Measurements from ENCODE around the gene ATP6V1G2.

Gene ATP6V1G2

DNA sequence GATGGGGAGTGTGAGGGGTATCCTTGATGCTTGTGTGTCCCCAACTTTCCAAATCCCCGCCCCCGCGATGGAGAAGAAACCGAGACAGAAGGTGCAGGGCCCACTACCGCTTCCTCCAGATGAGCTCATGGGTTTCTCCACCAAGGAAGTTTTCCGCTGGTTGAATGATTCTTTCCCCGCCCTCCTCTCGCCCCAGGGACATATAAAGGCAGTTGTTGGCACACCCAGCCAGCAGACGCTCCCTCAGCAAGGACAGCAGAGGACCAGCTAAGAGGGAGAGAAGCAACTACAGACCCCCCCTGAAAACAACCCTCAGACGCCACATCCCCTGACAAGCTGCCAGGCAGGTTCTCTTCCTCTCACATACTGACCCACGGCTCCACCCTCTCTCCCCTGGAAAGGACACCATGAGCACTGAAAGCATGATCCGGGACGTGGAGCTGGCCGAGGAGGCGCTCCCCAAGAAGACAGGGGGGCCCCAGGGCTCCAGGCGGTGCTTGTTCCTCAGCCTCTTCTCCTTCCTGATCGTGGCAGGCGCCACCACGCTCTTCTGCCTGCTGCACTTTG lies 29.0 kb upstream of the ATP6V1G2 start, which contains the start of gene TNF:
Gene TNF, plus strand, starts transcription at position 231 of the 567 bp plus-strand sequence. Its CDS starts 177 bp downstream, at position 408.
- peak; percentile 92 for DNase-seq

DNA sequence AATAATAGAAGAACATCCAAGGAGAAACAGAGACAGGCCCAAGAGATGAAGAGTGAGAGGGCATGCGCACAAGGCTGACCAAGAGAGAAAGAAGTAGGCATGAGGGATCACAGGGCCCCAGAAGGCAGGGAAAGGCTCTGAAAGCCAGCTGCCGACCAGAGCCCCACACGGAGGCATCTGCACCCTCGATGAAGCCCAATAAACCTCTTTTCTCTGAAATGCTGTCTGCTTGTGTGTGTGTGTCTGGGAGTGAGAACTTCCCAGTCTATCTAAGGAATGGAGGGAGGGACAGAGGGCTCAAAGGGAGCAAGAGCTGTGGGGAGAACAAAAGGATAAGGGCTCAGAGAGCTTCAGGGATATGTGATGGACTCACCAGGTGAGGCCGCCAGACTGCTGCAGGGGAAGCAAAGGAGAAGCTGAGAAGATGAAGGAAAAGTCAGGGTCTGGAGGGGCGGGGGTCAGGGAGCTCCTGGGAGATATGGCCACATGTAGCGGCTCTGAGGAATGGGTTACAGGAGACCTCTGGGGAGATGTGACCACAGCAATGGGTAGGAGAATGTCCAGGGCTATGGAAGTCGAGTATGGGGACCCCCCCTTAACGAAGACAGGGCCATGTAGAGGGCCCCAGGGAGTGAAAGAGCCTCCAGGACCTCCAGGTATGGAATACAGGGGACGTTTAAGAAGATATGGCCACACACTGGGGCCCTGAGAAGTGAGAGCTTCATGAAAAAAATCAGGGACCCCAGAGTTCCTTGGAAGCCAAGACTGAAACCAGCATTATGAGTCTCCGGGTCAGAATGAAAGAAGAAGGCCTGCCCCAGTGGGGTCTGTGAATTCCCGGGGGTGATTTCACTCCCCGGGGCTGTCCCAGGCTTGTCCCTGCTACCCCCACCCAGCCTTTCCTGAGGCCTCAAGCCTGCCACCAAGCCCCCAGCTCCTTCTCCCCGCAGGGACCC lies 28.0 kb upstream of the ATP6V1G2 start:
- peak; percentile 76 for DNase-seq

DNA sequence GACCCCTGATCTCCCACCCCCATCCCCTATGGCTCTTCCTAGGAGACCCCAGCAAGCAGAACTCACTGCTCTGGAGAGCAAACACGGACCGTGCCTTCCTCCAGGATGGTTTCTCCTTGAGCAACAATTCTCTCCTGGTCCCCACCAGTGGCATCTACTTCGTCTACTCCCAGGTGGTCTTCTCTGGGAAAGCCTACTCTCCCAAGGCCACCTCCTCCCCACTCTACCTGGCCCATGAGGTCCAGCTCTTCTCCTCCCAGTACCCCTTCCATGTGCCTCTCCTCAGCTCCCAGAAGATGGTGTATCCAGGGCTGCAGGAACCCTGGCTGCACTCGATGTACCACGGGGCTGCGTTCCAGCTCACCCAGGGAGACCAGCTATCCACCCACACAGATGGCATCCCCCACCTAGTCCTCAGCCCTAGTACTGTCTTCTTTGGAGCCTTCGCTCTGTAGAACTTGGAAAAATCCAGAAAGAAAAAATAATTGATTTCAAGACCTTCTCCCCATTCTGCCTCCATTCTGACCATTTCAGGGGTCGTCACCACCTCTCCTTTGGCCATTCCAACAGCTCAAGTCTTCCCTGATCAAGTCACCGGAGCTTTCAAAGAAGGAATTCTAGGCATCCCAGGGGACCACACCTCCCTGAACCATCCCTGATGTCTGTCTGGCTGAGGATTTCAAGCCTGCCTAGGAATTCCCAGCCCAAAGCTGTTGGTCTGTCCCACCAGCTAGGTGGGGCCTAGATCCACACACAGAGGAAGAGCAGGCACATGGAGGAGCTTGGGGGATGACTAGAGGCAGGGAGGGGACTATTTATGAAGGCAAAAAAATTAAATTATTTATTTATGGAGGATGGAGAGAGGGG lies 27.1 kb upstream of the ATP6V1G2 start:
- peak; percentile 32 for DNase-seq

DNA sequence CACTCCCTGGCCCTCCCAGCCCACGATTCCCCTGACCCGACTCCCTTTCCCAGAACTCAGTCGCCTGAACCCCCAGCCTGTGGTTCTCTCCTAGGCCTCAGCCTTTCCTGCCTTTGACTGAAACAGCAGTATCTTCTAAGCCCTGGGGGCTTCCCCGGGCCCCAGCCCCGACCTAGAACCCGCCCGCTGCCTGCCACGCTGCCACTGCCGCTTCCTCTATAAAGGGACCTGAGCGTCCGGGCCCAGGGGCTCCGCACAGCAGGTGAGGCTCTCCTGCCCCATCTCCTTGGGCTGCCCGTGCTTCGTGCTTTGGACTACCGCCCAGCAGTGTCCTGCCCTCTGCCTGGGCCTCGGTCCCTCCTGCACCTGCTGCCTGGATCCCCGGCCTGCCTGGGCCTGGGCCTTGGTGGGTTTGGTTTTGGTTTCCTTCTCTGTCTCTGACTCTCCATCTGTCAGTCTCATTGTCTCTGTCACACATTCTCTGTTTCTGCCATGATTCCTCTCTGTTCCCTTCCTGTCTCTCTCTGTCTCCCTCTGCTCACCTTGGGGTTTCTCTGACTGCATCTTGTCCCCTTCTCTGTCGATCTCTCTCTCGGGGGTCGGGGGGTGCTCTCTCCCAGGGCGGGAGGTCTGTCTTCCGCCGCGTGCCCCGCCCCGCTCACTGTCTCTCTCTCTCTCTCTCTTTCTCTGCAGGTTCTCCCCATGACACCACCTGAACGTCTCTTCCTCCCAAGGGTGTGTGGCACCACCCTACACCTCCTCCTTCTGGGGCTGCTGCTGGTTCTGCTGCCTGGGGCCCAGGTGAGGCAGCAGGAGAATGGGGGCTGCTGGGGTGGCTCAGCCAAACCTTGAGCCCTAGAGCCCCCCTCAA lies 25.9 kb upstream of the ATP6V1G2 start, which contains the start of gene LTA:
Gene LTA, plus strand, starts transcription at position 249 of the 871 bp plus-strand sequence. Its CDS starts 454 bp downstream, at position 703.
- peak; percentile 89 for DNase-seq

DNA sequence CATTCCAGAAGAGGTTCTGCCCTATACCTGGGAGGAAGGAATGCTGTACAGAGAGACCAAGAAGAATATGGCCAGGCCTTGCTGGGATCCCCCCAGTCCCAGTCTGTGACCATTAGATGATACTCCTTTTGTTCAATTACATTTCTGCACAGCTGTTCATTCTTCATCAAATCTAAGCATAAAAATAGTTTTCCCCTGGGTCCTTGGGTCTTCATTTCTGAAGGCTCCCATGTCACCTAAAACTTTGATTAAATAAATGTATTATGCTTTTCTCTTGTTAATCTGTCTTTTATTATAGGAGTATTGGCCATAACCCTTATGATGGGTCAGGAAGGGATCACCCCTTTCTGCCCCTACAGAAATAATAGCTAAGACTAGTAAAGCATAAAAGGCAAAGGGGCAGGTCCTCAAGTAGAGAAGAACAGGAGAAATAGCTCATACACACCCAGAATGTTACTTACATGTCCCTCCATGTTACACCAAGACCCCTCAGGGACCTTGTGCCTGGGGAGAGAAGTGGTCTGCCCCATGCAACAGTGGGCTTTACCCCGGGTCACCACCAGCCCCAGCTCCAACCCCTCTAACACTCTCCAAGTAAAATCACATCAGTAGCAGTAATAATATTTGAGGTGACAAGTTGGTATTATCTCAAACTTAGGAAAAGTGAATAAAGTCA lies 23.6 kb upstream of the ATP6V1G2 start:
- no peak for DNase-seq

DNA sequence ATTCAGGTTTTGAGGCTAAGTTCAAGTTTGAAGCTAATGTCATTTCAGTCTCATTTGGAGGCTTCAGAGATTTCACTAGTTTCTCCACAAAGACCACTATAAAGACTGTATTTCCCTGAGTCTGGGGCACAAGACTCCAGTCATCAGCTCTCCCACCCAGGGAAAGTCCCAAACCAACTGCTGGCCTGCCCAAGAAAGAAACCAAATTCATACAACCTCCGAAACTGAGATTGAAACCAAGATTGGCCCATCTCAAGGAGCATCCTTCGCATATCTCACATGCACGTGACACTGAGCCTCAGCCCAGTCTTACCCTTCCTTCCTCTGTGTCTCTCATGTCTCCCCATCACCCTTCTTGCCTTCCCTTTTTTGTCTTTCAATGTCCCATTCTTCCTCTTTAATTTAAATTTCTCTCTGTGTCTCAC lies 22.1 kb upstream of the ATP6V1G2 start:
- peak; percentile 82 for DNase-seq

DNA sequence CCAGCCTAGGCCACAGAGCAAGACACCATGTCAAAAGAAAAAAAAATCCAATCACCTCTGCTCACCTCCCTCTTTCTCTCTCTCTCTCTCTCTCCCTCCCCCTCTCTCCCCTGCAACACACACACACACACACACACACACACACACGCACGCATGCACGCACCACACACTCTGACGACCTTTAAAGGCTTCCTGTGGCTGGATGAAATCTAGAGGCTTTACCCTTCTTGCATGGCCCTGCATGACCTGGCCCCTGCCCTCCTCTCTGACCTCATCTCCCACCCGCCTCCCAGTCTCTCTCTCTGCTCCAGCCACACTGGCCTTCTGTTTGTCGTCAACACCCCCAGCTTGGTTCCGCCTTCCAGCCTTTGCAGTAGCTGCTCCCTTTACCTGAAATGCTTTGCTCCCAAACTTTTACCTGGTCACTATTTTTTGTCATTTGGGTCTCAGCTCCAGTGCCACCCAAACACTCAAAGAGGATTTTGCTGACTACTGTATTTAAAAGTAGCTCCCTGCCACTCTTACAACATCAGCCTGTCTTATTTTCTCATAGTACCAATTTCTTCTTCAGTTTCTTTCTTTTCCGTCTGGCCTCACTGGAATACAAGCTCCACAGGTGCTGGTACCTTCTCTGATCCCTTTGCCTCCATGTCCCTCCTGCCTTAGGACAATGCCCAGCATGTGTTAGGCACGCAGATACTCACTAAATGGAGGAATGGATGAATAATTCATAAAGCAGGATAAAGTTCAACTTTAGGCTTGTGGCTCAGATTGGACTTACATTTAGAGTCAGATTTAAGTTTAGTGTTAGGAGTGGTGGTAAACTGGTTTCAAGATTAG lies 21.3 kb upstream of the ATP6V1G2 start:
- peak; percentile 56 for DNase-seq

DNA sequence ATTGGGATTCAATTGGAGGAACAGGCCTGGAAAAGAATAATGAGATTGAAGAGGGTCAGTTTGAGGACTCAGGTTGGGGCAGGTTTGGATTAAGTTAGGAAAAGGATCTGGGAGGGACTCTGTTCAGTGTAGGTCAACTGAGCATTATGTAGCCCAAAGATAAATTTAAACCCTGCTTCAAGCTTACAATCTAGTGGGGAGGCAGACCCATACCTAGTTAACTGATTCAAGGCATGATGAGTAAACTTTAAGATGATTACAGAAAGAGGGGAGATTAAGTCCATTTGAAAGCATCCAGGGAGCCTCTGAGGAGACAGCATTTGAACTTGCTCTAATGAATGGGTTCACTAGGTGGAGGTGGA lies 14.3 kb upstream of the ATP6V1G2 start:
- no peak for DNase-seq

DNA sequence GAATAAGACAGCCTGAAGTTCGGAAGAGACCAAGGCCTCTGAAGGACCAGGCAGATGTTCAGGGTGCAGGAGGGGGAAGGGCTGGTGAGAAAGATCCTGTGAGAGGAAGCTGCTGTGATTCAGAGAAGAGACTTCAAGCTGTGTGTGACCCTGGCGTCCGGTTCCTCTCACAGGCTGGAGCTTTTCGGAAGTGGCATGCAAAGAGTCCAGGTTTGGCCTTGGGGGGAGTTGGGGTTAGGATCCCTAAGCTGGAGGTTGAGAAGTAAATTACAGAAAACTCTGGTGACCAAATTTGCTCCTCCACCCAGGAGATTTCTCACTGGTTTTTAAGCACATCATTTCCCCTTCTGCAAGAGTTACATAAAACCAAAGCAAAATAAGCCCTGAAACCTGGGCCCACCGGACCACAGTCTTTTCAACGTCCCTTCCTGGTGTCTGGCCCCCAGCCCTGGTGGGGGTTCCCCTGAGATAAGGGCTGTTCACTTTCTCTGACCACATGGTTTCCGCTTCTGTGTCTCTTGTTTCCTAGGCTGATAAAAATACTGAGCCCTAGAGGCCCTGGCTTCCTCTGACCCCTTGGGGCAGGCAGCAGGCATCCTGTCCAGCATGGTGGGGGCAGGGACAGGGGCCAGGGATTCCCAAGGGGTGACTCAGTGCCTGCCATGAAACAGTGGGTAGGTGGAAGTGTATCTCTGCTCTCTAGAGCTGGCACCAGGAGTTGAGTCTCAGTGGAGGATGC lies 13.7 kb upstream of the ATP6V1G2 start:
- peak; percentile 70 for DNase-seq

DNA sequence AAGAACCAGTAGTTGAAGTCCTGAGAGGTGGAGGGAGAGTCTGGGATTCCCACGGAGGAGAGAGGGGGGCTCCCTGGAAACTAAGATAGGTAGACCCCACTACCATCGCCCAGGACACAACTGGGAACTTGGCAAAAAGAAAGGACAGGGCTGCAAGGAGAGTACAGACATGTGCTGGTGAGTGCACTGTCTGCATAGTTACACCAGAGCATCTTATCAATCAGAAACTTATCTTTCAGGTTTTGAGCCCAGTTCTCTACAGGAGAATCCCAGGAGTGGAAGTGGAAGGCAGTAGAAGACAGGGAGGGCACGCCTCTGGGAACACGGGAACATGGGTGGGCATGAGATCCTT lies 13.2 kb upstream of the ATP6V1G2 start:
- no peak for DNase-seq

DNA sequence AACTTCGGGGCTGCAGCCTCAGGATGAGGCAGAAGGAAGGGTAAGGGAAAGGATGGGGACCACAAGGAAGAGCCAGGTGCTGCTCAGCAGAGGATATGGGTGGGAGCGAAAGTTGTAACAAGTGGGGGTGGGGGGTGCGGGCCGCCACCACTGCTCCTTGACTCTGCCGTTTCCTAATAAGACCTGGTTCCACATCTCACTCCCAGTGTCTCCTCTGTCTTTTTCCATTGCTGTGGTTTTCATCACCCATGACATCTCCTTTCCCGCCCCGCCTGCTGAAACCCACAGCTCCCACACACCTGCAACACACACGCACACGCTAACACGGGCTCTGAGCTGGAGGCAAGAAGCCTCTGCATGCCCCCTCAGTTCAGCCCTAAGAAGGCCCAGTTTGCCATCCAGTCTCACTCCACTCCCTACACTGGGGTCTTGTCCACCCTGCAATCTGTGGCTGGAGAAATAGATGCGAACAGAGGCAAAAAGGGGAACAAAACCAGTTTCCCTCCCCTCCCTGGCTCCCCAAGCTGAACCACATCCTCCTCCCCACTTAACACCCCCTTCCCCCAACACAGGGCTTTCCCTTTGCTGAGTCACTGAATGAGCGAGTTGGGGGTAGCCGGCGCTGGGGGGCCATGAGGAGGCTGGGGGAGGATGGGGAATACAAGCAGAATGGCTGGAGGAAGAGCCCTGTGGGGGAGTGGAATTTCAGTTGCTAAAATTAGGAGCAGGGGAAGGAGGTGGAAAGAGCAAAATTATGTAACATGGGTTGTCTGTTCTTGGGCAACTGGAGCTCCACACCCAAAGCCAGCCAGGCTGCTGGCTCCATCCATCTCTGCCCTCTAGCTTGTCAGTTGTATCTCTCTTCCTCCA lies 12.5 kb upstream of the ATP6V1G2 start:
- DNase-seq, result peak; percentile 79

DNA sequence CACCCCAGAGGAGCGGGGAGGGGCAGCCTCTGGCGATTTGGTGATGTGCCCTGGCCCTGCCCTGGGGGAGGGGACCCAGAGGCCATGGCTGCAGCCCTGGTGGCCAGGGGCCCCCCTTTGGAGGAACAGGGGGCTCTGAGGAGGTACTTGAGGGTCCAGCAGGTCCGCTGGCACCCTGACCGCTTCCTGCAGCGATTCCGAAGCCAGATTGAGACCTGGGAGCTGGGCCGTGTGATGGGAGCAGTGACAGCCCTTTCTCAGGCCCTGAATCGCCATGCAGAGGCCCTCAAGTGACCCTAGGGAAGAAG lies 11.9 kb upstream of the ATP6V1G2 start:
- no peak for DNase-seq

DNA sequence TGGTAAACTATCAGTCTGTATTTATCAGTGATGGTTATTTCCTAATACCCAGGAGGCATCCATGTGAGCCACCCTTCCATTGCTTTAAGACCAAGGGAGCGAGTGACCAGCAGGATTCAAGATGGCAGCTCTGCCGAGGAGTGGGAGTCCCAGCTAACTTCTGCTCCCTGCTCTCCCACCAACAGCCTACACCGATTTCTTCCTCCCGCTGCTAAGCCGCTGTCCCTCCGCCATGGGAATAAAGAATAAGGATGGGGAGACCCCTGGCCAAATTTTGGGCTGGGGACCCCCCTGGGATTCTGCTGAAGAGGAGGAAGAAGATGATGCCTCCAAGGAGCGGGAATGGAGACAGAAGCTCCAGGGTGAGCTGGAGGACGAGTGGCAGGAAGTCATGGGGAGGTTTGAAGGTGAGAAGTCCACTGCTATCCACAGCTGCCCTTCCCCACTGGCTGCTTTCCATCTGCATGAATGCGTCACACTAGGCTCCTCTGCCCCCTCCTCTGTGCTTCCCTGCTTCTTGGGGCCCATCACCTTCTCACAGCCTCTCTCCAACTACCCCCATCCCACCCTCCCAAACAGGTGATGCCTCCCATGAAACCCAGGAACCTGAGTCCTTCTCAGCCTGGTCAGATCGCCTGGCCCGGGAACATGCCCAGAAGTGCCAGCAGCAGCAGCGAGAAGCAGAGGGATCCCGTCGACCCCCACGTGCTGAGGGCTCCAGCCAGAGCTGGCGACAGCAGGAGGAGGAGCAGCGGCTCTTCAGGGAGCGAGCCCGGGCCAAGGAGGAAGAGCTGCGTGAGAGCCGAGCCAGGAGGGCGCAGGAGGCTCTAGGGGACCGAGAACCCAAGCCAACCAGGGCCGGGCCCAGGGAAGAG lies 11.3 kb upstream of the ATP6V1G2 start:
- no peak for DNase-seq

DNA sequence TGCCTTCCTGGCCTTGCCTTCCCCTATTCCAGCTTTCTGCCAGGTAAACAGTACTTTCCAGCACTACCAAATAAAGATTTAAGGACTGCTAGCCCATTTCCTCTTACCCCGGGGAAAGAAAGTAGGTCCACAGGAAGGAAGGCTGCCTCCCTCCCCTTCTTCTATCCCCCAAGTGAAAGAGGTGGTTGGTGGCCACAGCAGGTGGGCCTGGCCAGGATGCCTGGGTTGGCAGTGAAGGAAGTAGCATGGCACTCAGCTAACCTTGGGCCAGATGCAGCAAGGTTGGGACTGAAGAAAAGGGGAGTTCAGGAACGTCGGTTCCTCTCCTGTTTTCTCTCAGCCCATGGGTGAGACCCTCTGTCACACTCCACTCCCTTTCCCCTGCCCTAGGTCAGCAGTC lies 9.9 kb upstream of the ATP6V1G2 start:
- DNase-seq, result no peak

DNA sequence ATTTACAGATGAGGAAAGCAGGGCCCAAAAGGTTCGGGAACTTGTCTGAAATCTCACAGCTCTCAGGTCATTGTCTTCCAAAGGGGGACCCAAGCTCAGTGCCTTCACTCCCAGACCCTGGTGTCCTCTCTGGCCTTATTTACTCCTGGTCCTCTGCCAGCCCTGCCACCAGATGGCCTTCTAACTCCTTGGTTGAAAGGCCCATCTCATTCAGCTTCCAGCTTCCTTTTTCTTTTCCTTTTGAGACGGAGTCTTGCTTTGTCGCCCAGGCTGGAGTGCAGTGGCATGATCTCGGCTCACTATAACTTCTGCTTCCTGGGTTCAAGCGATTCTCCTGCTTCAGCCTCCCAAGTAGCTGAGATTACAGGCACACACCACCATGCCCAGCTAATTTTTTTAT lies 5.0 kb upstream of the ATP6V1G2 start:
- DNase-seq, result peak; percentile 66

DNA sequence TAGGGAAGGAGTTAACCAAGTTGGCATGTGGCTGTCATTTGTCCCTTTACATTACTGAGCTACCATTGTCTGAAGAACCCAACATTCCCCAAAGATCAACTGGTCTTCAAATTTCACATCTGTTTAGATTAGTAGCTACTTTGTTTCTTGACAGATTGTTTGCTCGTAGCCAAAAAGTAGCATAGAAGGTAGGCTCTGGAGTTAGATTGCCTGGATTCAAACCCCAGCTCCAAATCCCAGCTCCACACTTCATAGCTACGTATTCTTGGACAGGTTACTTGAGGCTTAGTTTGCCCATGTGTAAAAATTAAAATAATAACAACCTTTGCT lies 2.1 kb upstream of the ATP6V1G2 start:
- DNase-seq, result no peak

DNA sequence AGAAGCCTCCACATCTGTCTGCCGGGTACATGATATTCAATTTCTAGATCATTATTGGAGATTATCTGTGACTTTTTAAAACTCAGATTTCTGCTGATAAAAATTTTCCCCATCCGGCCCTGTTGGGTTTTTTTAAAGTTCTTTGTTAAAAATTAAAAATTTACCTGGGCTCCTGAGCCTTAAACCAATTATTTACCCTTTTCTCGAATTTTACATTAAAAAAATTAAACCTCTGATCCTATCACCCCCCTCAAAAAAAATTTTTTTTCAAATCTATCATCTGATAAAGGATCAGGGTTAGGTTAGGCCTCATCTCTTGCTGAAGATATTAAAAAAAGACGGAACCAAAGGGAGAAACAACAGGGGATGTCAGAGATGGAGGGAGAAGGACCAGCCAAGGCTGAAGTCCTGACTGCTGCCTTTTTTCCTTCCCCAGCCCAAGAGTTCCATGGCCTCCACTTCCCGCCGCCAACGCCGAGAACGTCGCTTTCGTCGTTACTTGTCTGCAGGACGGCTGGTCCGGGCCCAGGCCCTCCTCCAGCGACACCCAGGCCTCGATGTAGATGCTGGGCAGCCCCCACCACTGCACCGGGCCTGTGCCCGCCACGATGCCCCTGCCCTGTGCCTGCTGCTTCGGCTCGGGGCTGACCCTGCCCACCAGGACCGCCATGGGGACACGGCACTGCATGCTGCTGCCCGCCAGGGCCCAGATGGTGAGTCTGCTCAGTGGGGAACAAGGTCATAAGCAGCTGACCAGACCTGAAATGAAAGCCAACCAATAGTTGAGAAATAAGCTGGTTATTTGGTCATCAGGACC lies 1.5 kb upstream of the ATP6V1G2 start:
- no peak for DNase-seq

Data from stimulated activated CD4-positive, alpha-beta T cell treated with anti-CD3 and anti-CD28 coated beads, Interleukin-1b, Interleukin-23, amount 100 ng/mL, for 48 hours (primary cell).